Posterior cingulate gyrus (tissue), 11 donors: ENCODE data around the gene ZC3H7B.
"Not testable (repeated sequence)": the region's sequence is repeated elsewhere in the genome, so short reads cannot be mapped to it uniquely, and the experiment has no call there.

ENCODE experiments used
- DNase-seq, 10 donors: peaks; one replicate each; pipeline versions ENCODE4 v3.0.0 to v3.0.0-alpha.2; 2020 to 2021; ENCODE audit warnings: mixed read lengths in 3 of 10
- intact Hi-C: fragments of 100-400 bp; cut with DNase I; formaldehyde crosslinking; loops from one replicate; pipeline ENCODE4 v1.15.1; 2023

The ZC3H7B gene

DNA sequence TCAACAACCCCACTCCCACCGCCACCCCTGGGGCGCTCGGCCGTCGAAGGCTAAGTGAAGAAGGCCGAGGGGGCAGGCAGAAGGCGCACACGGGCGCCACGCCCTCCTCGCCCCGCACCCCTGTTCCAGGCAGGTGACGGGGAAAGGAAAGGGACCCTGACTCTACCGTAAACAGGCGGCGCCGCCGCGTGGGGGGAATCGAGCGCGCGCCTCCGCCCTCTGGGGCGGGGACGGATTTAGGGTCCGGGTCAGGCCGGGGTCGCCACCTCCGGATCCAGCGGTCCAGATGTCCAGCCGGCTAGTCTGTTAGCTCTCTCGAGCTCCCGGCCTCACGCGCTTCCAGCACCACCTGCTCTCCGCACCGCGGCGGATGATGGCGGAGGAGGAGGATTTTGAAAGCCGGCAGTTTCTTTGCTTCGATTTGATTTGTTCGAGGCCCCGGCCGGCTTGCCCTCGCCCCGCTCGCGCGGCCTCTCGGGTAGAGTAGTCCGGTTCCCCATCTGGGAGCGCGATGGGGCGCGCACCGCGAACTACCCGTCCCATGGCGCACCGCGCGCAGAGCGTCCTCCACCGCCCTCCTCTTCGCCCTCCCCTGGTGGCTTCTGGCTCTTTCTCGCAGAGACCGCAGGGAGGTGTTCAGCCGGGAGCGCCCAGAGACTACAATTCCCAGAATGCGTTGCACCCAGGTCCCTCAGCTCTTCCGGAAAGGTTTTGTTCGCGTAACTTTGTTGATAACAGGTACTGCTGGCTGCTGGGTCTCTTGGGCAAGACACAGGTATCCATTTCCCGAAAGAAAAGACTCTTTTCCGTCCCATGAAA is 15.3 kb upstream of the ZC3H7B start, which contains the start of gene RANGAP1:
TSS of gene RANGAP1 (minus strand) at position 368 of the 819 bp plus-strand sequence. CDS start 5,143 bp downstream, outside the sequence.
- intact Hi-C loops, result loop anchor here (5.0 kb wide), 1 partner anchor 194 kb away; the partner anchor contains the start of gene EP300
- peak; percentile 99 to 100 (median 99) for DNase-seq

DNA sequence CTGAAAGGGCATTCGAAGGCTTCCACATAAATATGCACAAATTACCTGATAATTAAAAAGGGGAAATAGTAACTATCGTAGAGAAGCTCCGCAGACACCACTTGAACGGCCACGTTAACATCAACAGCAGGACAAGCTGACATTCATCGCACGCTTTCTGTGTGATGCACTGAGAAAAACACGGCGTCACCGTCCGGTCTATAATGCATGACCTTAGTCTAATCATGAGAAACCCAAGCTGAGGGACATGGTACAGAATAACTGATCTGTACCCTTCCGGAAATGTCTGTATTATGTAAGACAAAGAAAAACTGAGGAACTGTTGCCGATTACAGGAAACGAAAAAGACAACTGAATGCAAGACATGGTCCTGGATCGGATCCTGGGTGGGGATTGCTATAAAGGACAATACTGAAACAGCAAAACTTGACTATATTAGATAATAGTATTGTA is 14.7 kb upstream of the ZC3H7B start:
- peak in 1 of 10 donors; percentile 61 for DNase-seq
- intact Hi-C loops, result loop anchor here (5.0 kb wide), 1 partner anchor 194 kb away; the partner anchor contains the start of gene EP300

DNA sequence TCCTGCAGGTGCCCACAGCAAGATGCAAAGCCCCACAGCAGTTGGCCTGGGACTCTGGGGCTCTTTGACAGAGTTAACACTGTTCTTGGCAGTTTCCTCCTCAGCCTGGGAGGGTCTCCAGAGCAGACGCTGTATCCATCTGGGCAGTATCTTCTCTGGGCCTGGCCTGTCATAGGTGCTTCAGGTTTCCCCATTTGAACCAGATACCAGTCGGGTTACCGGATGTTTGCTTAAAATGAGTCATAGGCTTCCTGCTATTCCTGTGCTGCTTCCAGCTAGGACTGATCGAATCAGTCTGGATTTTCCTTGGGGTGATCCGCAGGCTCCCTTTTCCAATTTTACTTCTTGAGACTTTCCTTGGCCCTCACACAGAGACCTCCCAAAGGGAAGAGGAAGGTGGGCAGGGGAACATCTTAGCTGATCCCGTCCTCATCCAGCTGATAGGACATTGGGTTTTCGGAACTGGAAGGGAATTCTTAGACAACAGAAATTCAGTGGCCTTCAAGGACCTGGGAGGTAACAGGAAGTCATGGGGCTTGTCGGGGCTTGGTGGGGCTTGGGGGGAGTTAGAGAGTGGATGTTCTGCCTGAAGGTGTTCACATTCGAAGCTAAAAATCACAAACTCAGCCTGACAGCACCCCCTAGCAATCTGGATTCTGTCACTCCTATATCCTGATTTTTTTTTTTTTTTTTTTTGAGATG is 12.9 kb upstream of the ZC3H7B start:
- intact Hi-C loops, result loop anchor here (5.0 kb wide), 1 partner anchor 196 kb away; the partner anchor contains the start of gene EP300
- DNase-seq, result peak in 2 of 10 donors; percentile 29 to 52

DNA sequence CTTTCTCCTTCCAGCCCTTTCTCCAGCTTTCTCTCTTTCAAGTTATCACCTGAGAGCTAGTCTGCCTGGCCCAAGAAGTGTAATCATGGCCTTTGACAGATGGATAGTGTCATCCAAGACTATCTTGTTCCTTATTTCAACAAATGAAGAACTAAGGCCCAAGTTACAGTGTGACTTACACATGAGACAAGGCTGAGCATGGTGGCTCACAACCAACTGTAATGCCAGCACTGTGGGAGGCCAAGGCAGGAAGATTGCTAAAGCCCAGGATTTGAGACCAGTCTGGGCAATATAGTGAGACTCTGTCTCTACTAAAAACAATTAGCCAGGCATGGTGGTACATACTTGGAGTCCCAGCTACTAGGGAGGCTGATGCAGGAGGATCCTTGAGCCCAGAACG is 11.7 kb upstream of the ZC3H7B start:
- intact Hi-C loops, result loop anchor here (5.0 kb wide), 1 partner anchor 197 kb away; the partner anchor contains the start of gene EP300
- peak in 2 of 10 donors; percentile 2 to 36 for DNase-seq

DNA sequence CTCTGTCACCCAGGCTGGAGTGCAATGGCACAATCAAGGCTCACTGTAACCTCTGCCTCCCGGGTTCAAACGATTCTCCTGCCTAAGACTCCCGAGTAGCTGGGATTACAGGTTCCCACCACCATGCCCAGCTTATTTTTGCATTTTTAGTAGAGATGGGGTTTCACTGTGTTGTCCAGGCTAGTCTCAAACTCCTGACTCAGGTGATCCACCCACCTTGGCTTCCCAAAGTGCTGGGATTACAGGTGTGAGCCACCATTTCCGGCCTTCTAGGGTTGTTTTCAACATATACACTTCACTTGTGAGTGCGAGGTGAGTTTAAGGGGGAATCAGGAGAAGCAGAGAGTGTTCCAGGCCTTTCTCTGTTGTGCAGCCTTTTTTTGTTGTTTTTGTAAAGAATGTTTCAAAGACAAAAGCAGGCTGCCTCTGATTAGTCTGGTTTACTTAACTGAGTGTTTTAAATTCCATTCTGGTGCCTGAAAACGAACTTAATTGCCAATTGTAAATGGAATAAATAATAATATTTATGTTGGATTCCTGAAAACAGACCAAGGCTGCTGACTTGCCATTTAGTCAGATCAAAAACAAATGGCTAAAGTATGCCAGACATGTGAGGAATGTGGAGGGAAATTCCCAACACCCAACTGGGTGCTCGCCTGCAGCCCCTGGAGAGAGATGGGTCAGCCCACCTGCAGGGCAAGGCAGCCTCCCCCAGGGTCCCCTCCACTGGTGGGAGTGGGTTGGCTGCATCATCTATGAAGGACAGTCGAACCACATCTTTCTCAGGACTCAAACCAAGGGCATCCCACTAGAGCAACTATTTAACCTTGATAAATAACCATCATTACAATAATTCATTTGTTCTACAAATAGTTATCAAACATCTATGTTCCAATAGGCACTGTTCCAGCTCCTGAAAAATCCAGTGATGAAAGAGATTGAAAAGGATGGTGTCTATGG is 10.8 kb upstream of the ZC3H7B start:
- peak in 2 of 10 donors; percentile 1 to 14 for DNase-seq
- intact Hi-C loops, result no loop called here

DNA sequence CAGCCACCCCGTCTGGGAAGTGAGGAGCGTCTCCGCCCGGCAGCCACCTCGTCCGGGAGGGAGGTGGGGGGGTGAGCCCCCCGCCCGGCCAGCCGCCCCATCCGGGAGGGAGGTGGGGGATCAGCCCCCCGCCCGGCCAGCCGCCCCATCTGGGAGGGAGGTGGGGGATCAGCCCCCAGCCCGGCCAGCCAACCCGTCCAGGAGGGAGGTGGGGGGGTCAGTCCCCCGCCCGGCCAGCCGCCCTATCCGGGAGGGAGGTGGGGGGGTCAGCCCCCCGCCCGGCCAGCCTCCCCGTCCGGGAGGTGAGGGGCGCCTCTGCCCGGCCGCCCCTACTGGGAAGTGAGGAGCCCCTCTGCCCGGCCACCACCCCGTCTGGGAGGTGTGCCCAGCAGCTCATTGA is 6.5 kb upstream of the ZC3H7B start:
- intact Hi-C loops, result not testable (repeated sequence)
- peak in 1 of 10 donors; percentile 19 for DNase-seq

DNA sequence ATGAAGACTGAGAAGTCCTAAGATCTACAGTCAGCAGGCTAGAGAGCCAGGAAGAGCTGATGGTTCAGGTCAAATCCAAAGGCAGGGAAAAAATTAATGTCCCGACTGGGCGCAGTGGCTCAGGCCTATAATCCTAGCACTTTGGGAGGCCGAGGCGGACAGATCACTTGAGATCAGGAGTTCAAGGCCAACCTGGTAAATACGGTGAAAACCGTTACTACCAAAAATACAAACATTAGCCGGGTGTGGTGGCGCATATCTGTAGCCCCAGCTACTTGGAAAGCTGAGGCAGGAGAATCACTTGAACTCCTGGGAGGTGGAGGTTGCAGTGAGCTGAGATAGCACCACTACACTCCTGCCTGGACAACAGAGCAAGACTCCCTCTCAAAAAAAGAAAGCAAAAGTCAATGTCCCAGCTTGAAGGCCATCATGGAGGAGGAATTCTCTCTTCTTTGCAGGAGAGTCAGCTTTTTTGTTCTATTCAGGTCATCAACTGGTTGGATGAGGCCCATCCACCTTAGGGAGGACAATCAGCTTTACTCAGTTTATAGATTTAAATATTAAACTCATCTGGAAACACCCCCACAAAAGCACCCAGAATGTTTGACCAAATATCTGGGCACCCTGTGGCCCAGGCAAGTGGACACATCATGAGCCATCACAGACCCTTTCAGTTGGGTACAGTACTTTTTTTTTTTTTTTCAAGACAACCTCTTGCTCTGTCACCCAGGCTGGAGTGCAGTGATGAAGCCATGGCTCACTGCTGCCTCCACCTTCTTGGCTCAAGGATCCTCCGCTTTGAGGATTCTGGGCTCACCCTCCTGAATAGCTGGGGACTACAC is 4.3 kb upstream of the ZC3H7B start:
- DNase-seq, result peak in 2 of 10 donors; percentile 22 to 29
- intact Hi-C loops, result no loop called here

DNA sequence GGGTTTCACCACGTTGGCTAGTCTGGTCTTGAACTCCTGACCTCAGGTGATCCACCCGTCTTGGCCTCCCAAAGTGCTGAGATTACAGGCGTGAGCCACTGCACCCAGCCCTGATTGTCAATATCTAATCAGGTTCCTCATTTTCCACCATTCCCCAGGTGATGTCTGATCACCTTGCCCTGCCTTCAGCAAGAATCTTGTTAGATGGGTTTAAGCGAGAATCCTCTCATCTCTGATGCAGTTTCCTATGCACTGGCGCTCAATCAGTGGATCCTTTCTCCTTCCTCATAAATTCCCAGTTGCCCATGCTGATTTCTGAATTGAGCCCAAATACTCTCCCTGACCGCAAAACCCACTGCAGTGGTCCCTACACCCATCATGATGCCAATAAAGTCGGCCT is 664 bp upstream of the ZC3H7B start:
- peak in 1 of 10 donors; percentile 35 for DNase-seq
- intact Hi-C loops, result loop anchor here (10.0 kb wide), 1 partner anchor 64 kb away; no protein-coding TSS in a partner anchor

DNA sequence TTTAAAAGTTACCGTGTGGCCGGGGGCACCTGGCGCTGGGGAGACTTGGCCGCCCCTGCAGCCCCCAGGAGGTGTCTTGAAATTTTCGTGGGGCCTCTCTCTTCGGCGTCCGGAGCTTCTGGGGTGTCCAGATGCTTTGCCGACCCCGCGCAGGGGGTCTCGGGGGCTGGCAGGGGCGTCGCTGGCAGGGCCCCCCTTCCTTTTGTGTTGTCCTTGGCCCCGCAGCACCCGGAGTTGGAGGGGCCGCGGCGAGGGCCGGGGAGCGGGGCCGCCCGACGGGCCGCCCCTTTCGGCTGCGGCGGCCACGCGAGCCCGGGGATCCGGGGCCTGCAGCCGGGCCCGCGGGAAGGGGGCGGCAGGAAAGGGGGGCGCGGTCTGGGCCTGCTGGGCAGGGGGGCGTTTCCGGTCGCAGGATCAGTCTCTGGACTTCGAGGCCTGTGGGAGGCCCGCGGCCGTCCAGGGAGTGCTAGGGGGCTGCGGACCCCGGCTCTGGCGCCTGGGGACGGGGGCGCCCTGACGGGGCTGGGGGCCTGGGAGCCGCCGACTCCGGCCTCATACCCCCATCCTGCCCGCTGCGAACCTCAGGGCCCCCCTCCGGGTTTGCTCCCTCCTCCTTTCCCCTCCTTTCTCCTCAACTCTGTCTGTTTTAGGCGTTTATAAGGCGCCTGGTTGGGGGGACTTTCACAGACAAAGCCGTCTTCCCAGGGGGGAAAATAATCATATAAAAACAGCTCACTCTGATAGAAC is 869 bp downstream of the ZC3H7B start:
- intact Hi-C loops, result loop anchor here (10.0 kb wide), 1 partner anchor 63 kb away; no protein-coding TSS in a partner anchor
- DNase-seq, result peak in 3 of 10 donors; percentile 26 to 85 (median 73)

DNA sequence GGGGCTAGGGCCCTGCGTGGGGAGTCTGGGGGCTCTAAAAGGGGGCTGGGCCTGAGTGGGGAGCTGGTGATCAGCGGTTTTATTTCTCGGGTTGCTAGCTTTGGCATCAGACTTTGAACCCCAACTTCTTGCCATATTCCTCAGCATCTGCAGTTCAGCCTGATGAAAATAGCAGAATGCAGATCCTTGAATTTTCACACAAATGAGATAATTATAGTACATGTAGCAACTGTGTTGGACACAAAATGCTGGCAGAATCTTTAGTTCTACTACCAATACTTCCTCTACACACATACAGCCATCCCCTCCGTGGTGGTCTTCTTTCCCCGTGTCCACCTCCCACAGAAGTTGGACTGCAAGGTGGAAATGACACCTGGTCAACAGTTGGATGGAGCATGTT is 1.5 kb downstream of the ZC3H7B start:
- intact Hi-C loops, result loop anchor here (10.0 kb wide), 1 partner anchor 62 kb away; no protein-coding TSS in a partner anchor
- peak in 2 of 10 donors; percentile 6 to 59 for DNase-seq

DNA sequence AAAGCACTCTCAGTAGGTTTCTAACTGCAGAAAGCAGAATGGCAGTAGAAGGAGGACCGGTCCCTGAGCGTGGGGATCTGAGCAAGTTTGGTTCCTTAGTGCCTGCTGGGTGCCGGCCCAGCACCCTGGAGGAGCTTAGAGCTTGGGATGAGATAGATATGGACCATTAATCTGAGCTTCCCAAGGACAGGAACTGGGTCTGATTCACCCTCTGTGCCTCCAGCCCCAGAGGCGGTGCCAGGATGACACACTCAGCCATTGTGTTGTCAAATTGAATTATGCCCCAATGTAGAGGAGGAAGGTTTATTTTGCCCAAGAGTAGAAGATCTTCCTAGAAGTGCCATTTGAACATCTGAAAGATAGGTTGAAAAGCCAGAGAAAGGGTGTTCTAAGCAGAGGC is 4.3 kb downstream of the ZC3H7B start:
- DNase-seq, result peak in 2 of 10 donors; percentile 20 to 82
- intact Hi-C loops, result loop anchor here (10.0 kb wide), 1 partner anchor 59 kb away; no protein-coding TSS in a partner anchor

DNA sequence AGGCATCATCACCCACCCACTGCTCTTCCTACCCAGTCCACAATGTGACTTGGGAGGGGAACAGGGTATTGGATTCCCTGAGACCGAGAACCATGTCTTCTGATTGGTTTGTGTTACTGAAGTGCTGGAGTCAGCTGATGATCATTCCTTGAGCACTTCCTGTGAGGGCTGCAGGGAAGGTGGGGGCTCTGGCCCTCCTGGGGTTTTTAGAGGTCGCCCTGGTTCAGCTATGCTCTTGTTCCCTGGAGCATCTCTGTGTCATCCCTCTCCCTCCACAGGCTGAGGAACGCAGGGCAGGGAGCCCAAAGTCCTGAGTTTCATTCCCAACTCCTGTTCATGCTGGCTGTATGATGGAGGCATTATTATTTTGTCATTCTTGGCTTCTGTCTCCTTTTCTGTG is 6.7 kb downstream of the ZC3H7B start:
- DNase-seq, result no peak
- intact Hi-C loops, result loop anchor here (10.0 kb wide), 1 partner anchor 57 kb away; no protein-coding TSS in a partner anchor

DNA sequence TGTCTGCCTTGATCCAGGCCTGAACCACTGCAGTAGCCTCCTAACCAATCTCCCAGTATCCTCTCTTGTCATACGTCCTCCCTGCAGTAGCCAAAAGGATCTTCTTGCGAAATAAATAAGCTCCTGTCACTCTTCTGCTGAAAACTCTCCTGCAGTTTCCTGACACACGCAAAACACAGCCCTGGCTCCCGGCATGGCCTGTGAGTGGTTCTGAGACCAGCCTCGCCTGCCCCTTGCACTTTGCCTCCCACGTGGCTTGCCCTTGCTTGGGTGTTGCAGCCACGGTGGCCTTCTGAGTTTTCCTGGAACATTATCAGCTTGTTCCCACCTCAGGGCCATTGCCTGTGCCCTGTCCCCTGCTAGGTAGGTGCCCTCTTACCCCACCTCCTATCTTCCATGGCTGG is 7.2 kb downstream of the ZC3H7B start:
- intact Hi-C loops, result loop anchor here (10.0 kb wide), 1 partner anchor 56 kb away; no protein-coding TSS in a partner anchor

DNA sequence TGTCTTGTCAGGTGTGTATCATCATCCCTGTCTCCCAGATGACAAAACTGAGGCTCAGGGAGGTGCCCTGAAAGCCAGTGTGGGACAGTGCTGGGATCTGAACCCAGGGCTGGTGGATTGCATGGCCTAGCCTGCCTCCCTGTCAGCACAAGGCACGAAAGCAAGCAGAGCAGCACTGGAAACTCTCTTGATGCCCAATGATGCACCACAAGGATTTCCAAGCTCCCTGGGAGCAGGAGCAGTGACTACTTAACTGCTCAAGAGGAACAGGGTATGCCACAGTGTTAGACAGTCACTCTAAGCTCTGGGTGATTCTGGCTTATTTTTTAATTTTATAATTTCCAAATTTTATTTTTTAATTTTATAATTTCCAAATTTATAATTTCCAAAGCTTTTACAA is 9.0 kb downstream of the ZC3H7B start:
- intact Hi-C loops, result no loop called here
- no peak for DNase-seq

More for the DNA sequence above, 7.2 kb downstream of the ZC3H7B start:
- no peak for DNase-seq

DNA sequence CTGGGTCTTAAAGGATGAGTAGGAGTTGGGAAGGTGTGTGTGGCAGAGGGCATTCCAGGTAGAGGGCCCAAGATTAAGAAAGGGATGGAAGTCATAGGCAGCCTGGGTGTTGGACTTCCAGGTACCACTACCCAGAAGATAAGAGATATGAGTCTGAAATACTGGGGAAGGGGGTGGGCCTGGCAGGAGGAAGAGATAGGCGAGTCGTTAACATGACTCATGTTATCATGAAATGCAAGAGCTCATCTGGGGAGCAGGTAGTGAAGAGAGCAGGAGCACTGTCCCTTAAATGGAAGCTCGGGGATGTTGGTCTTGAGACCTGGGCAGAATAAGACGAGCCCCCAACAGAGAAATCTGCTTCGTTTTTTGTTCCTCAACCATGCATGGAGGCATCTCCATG is 10.2 kb downstream of the ZC3H7B start:
- DNase-seq, result no peak
- intact Hi-C loops, result no loop called here

DNA sequence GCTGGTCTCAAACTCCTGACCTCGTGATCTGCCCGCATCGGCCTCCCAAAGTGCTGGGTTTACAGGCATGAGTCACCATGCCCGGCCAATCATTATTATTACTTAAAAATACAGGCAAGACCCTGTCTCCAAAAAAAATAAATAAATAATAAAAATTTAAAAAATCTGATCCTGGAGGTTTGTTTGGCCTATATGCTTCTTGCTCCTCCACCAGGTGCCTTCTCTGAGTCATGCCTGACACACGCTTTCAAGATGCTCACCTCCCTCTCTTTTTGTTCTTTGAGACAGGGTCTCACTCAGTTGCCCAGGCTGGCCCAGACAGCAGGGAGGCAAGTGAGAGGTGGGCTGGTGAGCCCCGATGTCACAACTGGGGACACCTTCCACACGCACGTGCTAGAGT is 13.5 kb downstream of the ZC3H7B start:
- DNase-seq, result no peak
- intact Hi-C loops, result no loop called here

DNA sequence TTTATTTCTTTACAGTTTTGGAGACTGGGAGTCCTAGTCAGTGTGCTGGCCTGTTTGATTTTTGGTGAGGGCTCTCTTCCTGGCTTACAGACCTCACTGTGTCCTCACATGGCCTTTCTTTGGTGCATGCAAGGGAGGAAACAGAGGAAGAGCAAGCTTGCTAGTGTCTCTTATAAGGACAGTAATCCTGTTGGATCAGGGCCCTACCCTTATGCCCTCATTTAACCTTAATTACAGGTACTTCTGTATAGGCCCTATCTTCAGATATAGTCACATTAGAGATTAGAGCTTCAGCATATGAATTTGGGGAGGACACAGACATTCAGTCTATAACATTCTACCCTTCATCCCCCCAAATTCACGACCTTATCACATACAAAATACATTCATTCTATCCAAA is 14.3 kb downstream of the ZC3H7B start:
- intact Hi-C loops, result no loop called here

More for the DNA sequence above, 14.3 kb downstream of the ZC3H7B start:
- no peak for DNase-seq
